CD14-positive monocyte (primary cell): ENCODE results near the gene ZNHIT2. TPM values are rescaled to one million over a fixed set of nuclear protein-coding genes. Genes with fewer than 3 reads are reported as not detected.

Experiments
- DNase-seq, 3 donors: peaks; one replicate each; pipeline ENCODE4 v3.0.0-alpha.2; 2011 to 2022
- H2AFZ ChIP-seq: 2 replicates; pipeline ENCODE4 v1.6.0; 2012; ENCODE audit warnings: mild to moderate bottlenecking, low read depth, low read length, inconsistent platforms; ENCODE audit not compliant: insufficient read depth, poor library complexity, severe bottlenecking
- H3K27ac ChIP-seq, 2 donors: 1 replicate in 1 of 2; 2 replicates in 1 of 2; pipeline ENCODE4 v1.5.1; 2012 to 2013; ENCODE audit warnings: low read length in 2 of 2, control low read depth in 1 of 2, inconsistent platforms in 1 of 2, low read depth in 1 of 2, mild to moderate bottlenecking in 1 of 2
- H3K27me3 ChIP-seq, 2 donors: one replicate each; pipeline versions ENCODE4 v1.6.0 to v1.6.1; 2011 to 2013; ENCODE audit warnings: low read length in 2 of 2; ENCODE audit not compliant: control insufficient read depth in 2 of 2, insufficient read depth in 2 of 2
- H3K36me3 ChIP-seq, 2 donors: replicated peaks in 1 of 2; 1 replicate in 1 of 2; 2 replicates in 1 of 2; pipeline versions ENCODE4 v1.5.1 to v1.6.1; 2012 to 2013; ENCODE audit warnings: low read length in 2 of 2, control low read depth in 1 of 2, inconsistent platforms in 1 of 2, mild to moderate bottlenecking in 1 of 2; ENCODE audit not compliant: insufficient read depth in 2 of 2, control insufficient read depth in 1 of 2
- H3K4me1 ChIP-seq, 2 donors: 1 replicate in 1 of 2; 2 replicates in 1 of 2; pipeline versions ENCODE4 v1.5.1 to v1.6.1; 2012 to 2013; ENCODE audit warnings: low read length in 2 of 2, control low read depth in 1 of 2, inconsistent platforms in 1 of 2, mild to moderate bottlenecking in 1 of 2, moderate library complexity in 1 of 2; ENCODE audit not compliant: insufficient read depth in 2 of 2, control insufficient read depth in 1 of 2
- H3K4me2 ChIP-seq: replicated peaks from 2 replicates; pipeline ENCODE3; 2012; ENCODE audit warnings: low read length, moderate library complexity, mild to moderate bottlenecking; ENCODE audit not compliant: poor library complexity, severe bottlenecking; ENCODE audit errors: extremely low read depth
- H3K4me3 ChIP-seq, 3 experiments: fragments of 200-600 bp in 1 of 3; sonication (generic) in 1 of 3; replicated peaks in 1 of 3; 1 replicate in 2 of 3; 2 replicates in 1 of 3; pipeline ENCODE4 v1.5.1; 2011 to 2013; ENCODE audit warnings: low read length in 3 of 3, mild to moderate bottlenecking in 3 of 3, control low read depth in 2 of 3, low read depth in 2 of 3, inconsistent platforms in 1 of 3, moderate library complexity in 1 of 3
- H3K79me2 ChIP-seq: 2 replicates; pipeline ENCODE4 v1.6.0; 2012; ENCODE audit warnings: mild to moderate bottlenecking, control low read depth, inconsistent platforms, low read length, moderate library complexity; ENCODE audit not compliant: insufficient read depth
- H3K9ac ChIP-seq: 2 replicates; pipeline ENCODE4 v1.6.0; 2017; ENCODE audit warnings: low read length, mild to moderate bottlenecking; ENCODE audit not compliant: insufficient read depth, poor library complexity, severe bottlenecking
- H3K9me3 ChIP-seq, 2 donors: replicated peaks in 1 of 2; 1 replicate in 1 of 2; 2 replicates in 1 of 2; pipeline versions ENCODE4 v1.5.1 to v1.6.1; 2012 to 2013; ENCODE audit warnings: low read length in 2 of 2, control low read depth in 1 of 2; ENCODE audit not compliant: control insufficient read depth in 1 of 2, insufficient read depth in 1 of 2
- H4K20me1 ChIP-seq: 2 replicates; pipeline ENCODE4 v1.6.0; 2012; ENCODE audit warnings: mild to moderate bottlenecking, low read length, control low read depth, moderate library complexity; ENCODE audit not compliant: insufficient read depth
- H3K27ac Mint-ChIP-seq, 7 donors: one replicate each; pipeline ENCODE4 v1.8.0; 2020; ENCODE audit warnings: mild to moderate bottlenecking in 7 of 7, mixed read lengths in 7 of 7, moderate library complexity in 6 of 7, inconsistent platforms in 2 of 7
- H3K27me3 Mint-ChIP-seq, 3 donors: one replicate each; pipeline ENCODE4 v1.8.0; 2021 to 2022; ENCODE audit warnings: low read depth in 3 of 3, mild to moderate bottlenecking in 3 of 3, mixed read lengths in 3 of 3, moderate library complexity in 3 of 3, inconsistent platforms in 1 of 3
- H3K36me3 Mint-ChIP-seq, 2 donors: one replicate each; pipeline ENCODE4 v1.8.0; 2020; ENCODE audit warnings: mixed read lengths in 2 of 2, inconsistent platforms in 1 of 2, mild to moderate bottlenecking in 1 of 2
- H3K4me1 Mint-ChIP-seq: one replicate; pipeline ENCODE4 v1.8.0; 2020; ENCODE audit warnings: mild to moderate bottlenecking, mixed read lengths
- H3K4me3 Mint-ChIP-seq, 2 donors: one replicate each; pipeline ENCODE4 v1.8.0; 2020; ENCODE audit warnings: mild to moderate bottlenecking in 2 of 2, mixed read lengths in 2 of 2, moderate library complexity in 1 of 2
- H3K9me3 Mint-ChIP-seq, 7 donors: one replicate each; pipeline ENCODE4 v1.8.0; 2020 to 2022; ENCODE audit warnings: mixed read lengths in 7 of 7, mild to moderate bottlenecking in 6 of 7, moderate library complexity in 6 of 7, inconsistent platforms in 2 of 7
- CTCF ChIP-seq: fragments of 200-600 bp; IDR thresholded peaks from one replicate; pipeline ENCODE4 v1.8.0; 2022; ENCODE audit warnings: antibody characterized with exemption, mild to moderate bottlenecking
- WGBS: methylation state at CpG from one replicate; pipeline ENCODE4 v1.1.5; 2013; ENCODE audit warnings: missing lambda C conversion rate; ENCODE audit not compliant: insufficient coverage; 5-methylcytosine and 5-hydroxymethylcytosine counted together
- intact Hi-C, 2 donors: fragments of 100-400 bp; cut with micrococcal nuclease; formaldehyde crosslinking; loops; one replicate each; pipeline versions ENCODE4 v1.15.0 to v1.15.1; 2023
- polyA plus RNA-seq, 3 donors: library from polyadenylated mRNA; depleted of rRNA in 1 of 3; unstranded in 2 of 3; stranded (reverse) in 1 of 3; fragments of 300-500 nt in 2 of 3; fragments of >200 nt in 1 of 3; fragmentation: Illumina TruSeq in 2 of 3; gene quantifications; 1 replicate in 2 of 3; 2 replicates in 1 of 3; pipeline ENCODE4 v1.2.3, GENCODE V29; 2012 to 2021

The ZNHIT2 gene
- polyA plus RNA-seq, 3 donors: 2.1 to 9.4 (median 5.8) TPM

GRCh38 chr11:65110354-65110861, 7.1 kb downstream of the ZNHIT2 start:
- Mint-ChIP-seq H3K4me1 (peaks cover 32% of the 10 kb centered on the region), H3K4me3 (peak overlapping the region; percentile 45 to 71), H3K27me3 (peaks cover 13 to 22% (median 15%) of the 10 kb centered on the region in 3 donors), H3K27ac (peak overlapping the region in 4 of 7 donors; percentile 41 to 75 (median 52)), H3K36me3 (peaks cover 31 to 36% of the 10 kb centered on the region in 2 donors), H3K9me3 (peaks cover 0 to 5% (median 0%) of the 10 kb centered on the region in 7 donors)
- intact Hi-C loops: loop anchor here in 1 of 2 donors (5.0 kb wide), 2 partner anchors 72 to 98 kb away; partner anchors contain the start of genes ARL2 and CAPN1
- Histone ChIP-seq H3K4me3 (peak overlapping the region in 1 of 3 experiments; percentile 48), H3K4me2 (peak overlapping the region; percentile 59), H3K9me3 (no peaks in the 10 kb centered on the region), H4K20me1 (peaks cover 18% of the 10 kb centered on the region), H3K27ac (peak overlapping the region in 1 of 2 donors; percentile 12), H3K4me1 (peaks cover 27 to 32% of the 10 kb centered on the region in 2 donors), H3K36me3 (peaks cover 21 to 43% of the 10 kb centered on the region in 2 donors), H3K27me3 (peaks cover 0 to 15% of the 10 kb centered on the region in 2 donors), H3K79me2 (no peaks in the 10 kb centered on the region), H2AFZ (peak overlapping the region; percentile 60), H3K9ac (no peak overlapping the region)
- under 1% methylated on average over 13 of the region's 18 CpGs for WGBS
- peak; percentile 98 for TF ChIP-seq CTCF
- DNase-seq: peak; percentile 68 to 83 (median 74)

GRCh38 chr11:65109231-65110198, 8.0 kb downstream of the ZNHIT2 start:
- no peak for TF ChIP-seq CTCF
- Histone ChIP-seq H3K79me2 (no peaks in the 10 kb centered on the region), H3K27me3 (peaks cover 0 to 15% of the 10 kb centered on the region in 2 donors), H4K20me1 (peaks cover 18% of the 10 kb centered on the region), H3K4me1 (peaks cover 27 to 32% of the 10 kb centered on the region in 2 donors), H3K27ac (no peak overlapping the region), H3K9ac (no peak overlapping the region), H3K4me3 (no peak overlapping the region), H3K9me3 (no peaks in the 10 kb centered on the region), H3K4me2 (no peak overlapping the region), H2AFZ (no peak overlapping the region), H3K36me3 (peaks cover 21 to 52% of the 10 kb centered on the region in 2 donors)
- Mint-ChIP-seq H3K27ac (peak overlapping the region in 1 of 7 donors; percentile 41), H3K27me3 (peaks cover 12 to 22% (median 15%) of the 10 kb centered on the region in 3 donors), H3K4me3 (no peak overlapping the region), H3K9me3 (peaks cover 0 to 3% (median 0%) of the 10 kb centered on the region in 7 donors), H3K4me1 (peaks cover 32% of the 10 kb centered on the region), H3K36me3 (peaks cover 38 to 43% of the 10 kb centered on the region in 2 donors)
- 94% methylated on average over 35 of the region's 36 CpGs for WGBS
- intact Hi-C loops: loop anchor here in 1 of 2 donors (5.0 kb wide), 2 partner anchors 73 to 97 kb away; partner anchors contain the start of genes ARL2 and CAPN1
- DNase-seq: peak in 1 of 3 donors; percentile 11
